AG04450 (cell line): ENCODE results near the gene CLOCK. TPM values are rescaled to one million over a fixed set of nuclear protein-coding genes. Genes with fewer than 3 reads are reported as not detected.

Experiments used
- CTCF ChIA-PET: fragments of 300-600, 350-600 bp; formaldehyde crosslinking; extraction: SDS; loops from one replicate; lab custom pipeline; 2022; ENCODE audit warnings: antibody characterized with exemption, inconsistent platforms; lab: Charles Lee
- POLR2A ChIA-PET: fragments of 350-600 bp; formaldehyde crosslinking; extraction: SDS; loops from one replicate; lab custom pipeline; 2021; ENCODE audit warnings: antibody characterized with exemption, inconsistent platforms; lab: Yijun Ruan, JAX
- DNase-seq: peaks from one replicate; pipeline ENCODE4 v3.0.0-alpha.2; 2011; ENCODE audit warnings: low read depth, low spot score
- H3K27ac ChIP-seq: one replicate; pipeline ENCODE4 v1.5.1; 2012; ENCODE audit warnings: low read depth, low read length, control low read depth
- H3K27me3 ChIP-seq: one replicate; pipeline ENCODE4 v1.6.0; 2012; ENCODE audit warnings: low read length; ENCODE audit not compliant: control insufficient read depth, insufficient read depth
- H3K4me3 ChIP-seq: 2 replicates; pipeline ENCODE4 v1.5.1; 2011; ENCODE audit warnings: mild to moderate bottlenecking, low read depth, low read length, control low read depth
- H3K9me3 ChIP-seq: 2 replicates; pipeline ENCODE4 v1.5.1; 2012; ENCODE audit warnings: low read length; ENCODE audit not compliant: control insufficient read depth, insufficient read depth
- CTCF ChIP-seq: IDR thresholded peaks from 2 replicates; pipeline ENCODE4 v1.5.1; 2011; ENCODE audit warnings: low read depth, low read length, control low read depth, inconsistent platforms
- polyA plus RNA-seq: library from polyadenylated mRNA; depleted of rRNA; stranded (reverse); fragments of >200 nt; gene quantifications from 2 replicates; pipeline ENCODE4 v1.2.3, GENCODE V29; 2011

Gene CLOCK
- polyA plus RNA-seq, 1 experiment = 18.8 TPM

- ChIA-PET CTCF (interaction anchor here (0.9 to 2.2 kb wide), 6 partner anchors 203 to 579 kb away, joined by 3 to 10 read pairs (median 4); partner anchors contain the start of genes CEP135 and SRD5A3), POLR2A (interaction anchor here (0.6 kb wide), 1 partner anchor 206 kb away, joined by 7 read pairs; no protein-coding TSS in a partner anchor)
- no peak for TF ChIP-seq CTCF
- Histone ChIP-seq H3K4me3 (no peak overlapping the region), H3K27ac (no peak overlapping the region), H3K9me3 (peaks cover 4% of the 10 kb centered on the region; the same call in 1 of the 2 replicates), H3K27me3 (no peaks in the 10 kb centered on the region)
- peak; percentile 50 for DNase-seq
These were observed 3.2 kb upstream of the CLOCK start for GRCh38 chr4:55549888-55550287.

- H3K9me3 ChIP-seq = peaks cover 4% of the 10 kb centered on the region; the same call in 1 of the 2 replicates
- ChIA-PET CTCF (no interaction called here), POLR2A (no interaction called here)
- H3K4me3 ChIP-seq = peak overlapping the region; percentile 82
- TF ChIP-seq CTCF = no peak
- H3K27ac ChIP-seq = no peak overlapping the region
- H3K27me3 ChIP-seq = no peaks in the 10 kb centered on the region
- DNase-seq = no peak
These were observed 1.2 kb upstream of the CLOCK start for GRCh38 chr4:55547918-55548317.

DNA sequence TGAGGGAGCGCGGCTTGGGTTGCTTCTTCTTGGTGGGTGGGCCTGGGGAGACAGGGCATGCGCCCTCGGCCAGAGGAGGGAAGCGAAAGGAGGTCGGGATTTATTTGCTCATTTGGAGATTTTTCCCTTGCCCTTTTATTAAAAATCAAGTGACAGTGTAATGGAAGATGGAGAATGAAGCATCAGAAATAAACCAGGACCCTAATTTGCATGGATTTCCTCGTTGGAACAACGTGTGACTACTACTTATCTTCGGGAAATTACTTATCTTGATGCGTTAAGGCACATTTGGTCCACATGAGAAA lies 709 bp upstream of the CLOCK start:
- ChIA-PET CTCF (interaction anchor here (0.6 to 3.1 kb wide), 5 partner anchors 34 to 320 kb away, joined by 3 to 26 read pairs (median 4); partner anchors contain the start of gene SRD5A3), POLR2A (interaction anchor here (0.6 to 0.8 kb wide), 2 partner anchors 102 to 152 kb away, joined by 4 to 5 read pairs; partner anchors contain the start of gene TMEM165)
- peak overlapping the region; percentile 82 for H3K4me3 ChIP-seq
- H3K9me3 ChIP-seq = peaks cover 4% of the 10 kb centered on the region; the same call in 1 of the 2 replicates
- peak overlapping the region; percentile 83 for H3K27ac ChIP-seq
- DNase-seq = no peak
- no peaks in the 10 kb centered on the region for H3K27me3 ChIP-seq
- no peak for TF ChIP-seq CTCF

- TF ChIP-seq CTCF = no peak
These were observed 278 bp downstream of the CLOCK start for GRCh38 chr4:55546506-55546755.

DNA sequence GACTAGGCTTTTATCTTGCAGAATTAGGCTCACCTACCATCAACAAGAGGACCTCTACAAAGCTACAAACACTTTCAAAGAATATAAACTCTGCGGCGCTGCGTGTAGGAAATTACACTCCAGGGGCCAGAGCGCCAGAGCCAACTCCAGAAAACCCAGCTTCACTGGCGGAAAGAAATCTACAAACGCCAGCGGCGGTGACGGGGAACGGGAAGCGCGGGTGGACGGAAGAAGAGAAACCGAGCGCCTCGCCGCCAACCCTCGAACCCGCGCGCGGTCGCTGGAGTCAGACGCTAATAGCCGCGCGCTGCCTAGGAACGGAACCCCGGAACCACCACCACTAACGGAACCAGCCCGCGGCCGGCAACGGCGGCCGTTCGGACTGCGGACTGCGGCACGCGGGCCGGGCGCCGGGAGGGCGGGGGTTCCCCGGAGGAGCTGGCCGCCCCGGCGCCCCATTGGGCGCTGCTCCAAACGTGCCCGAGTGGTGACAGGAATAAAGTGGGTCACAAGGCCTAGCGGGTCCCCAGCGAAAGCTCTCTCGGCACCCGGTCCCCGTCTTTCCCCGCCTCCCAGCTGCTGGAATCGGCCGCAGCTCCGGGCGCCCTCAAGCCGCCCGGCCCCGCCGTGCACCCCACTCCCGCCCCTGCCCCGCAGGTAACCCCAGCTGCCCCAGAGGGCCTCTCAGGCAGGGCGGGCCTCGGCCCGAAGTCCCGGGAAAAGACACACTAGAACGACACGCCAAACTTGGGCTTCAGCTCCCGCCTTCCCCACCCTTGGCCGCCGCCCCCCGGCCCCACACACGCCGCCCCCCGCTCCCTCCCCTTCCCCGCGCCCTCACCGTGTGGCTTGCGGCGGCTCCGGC lies 836 bp downstream of the CLOCK start:
- POLR2A ChIA-PET = interaction anchor here (0.6 to 1.5 kb wide), 12 partner anchors 9 to 401 kb away, joined by 3 to 11 read pairs (median 3); partner anchors contain the start of gene TMEM165
- H3K9me3 ChIP-seq = peaks cover 4% of the 10 kb centered on the region; the same call in 1 of the 2 replicates
- peak overlapping the region; percentile 83 for H3K27ac ChIP-seq
- H3K4me3 ChIP-seq = peak overlapping the region; percentile 82
- no peak for DNase-seq
- CTCF ChIA-PET = interaction anchor here (0.6 to 3.1 kb wide), 18 partner anchors 9 to 906 kb away, joined by 3 to 26 read pairs (median 4); partner anchors contain the start of gene SRD5A3
- H3K27me3 ChIP-seq = no peaks in the 10 kb centered on the region
- no peak for TF ChIP-seq CTCF

More at GRCh38 chr4:55546506-55546755, 278 bp downstream of the CLOCK start:
- ChIA-PET POLR2A (interaction anchor here (0.6 to 1.5 kb wide), 10 partner anchors 21 to 401 kb away, joined by 3 to 11 read pairs (median 3); partner anchors contain the start of gene TMEM165), CTCF (interaction anchor here (0.6 to 3.1 kb wide), 16 partner anchors 8 to 937 kb away, joined by 3 to 26 read pairs (median 4); partner anchors contain the start of gene SRD5A3)
- no peak for DNase-seq
- Histone ChIP-seq H3K27ac (peak overlapping the region; percentile 83), H3K4me3 (peak overlapping the region; percentile 82), H3K9me3 (peaks cover 4% of the 10 kb centered on the region; the same call in 1 of the 2 replicates), H3K27me3 (no peaks in the 10 kb centered on the region)
